Neural cell (in vitro differentiated cells): ENCODE measurements around the gene OSGEPL1. TPM values are rescaled to one million over a fixed set of nuclear protein-coding genes. Genes with fewer than 3 reads are reported as not detected.

Experiments
- H2AFZ ChIP-seq: fragments of 200-600, 300-800 bp; sonication (generic), shearing (Covaris generic); 2 replicates; pipeline ENCODE4 v1.6.0; 2014; ENCODE audit warnings: low read depth, mild to moderate bottlenecking, antibody characterized with exemption, low read length, moderate library complexity
- H3F3A ChIP-seq: fragments of 200-600 bp; shearing (Covaris generic); 2 replicates; pipeline ENCODE4 v1.6.1; 2016; ENCODE audit warnings: mild to moderate bottlenecking, moderate library complexity, mixed read lengths, antibody characterized with exemption, low read length; ENCODE audit not compliant: insufficient read depth, poor library complexity, severe bottlenecking
- H3K27ac ChIP-seq: fragments of 200-600, 300-800 bp; sonication (generic), shearing (Covaris generic); 2 replicates; pipeline ENCODE4 v1.5.1; 2014; ENCODE audit warnings: mild to moderate bottlenecking, low read length, moderate library complexity
- H3K27me3 ChIP-seq: fragments of 300-800, 200-600 bp; sonication (generic), shearing (Covaris generic); 2 replicates; pipeline ENCODE4 v1.6.0; 2014; ENCODE audit warnings: mild to moderate bottlenecking, low read depth, low read length, moderate library complexity; ENCODE audit not compliant: insufficient read depth
- H3K36me3 ChIP-seq: fragments of 300-800, 200-600 bp; sonication (generic), shearing (Covaris generic); 2 replicates; pipeline ENCODE4 v1.5.1; 2014; ENCODE audit warnings: mild to moderate bottlenecking, antibody characterized with exemption, low read length, moderate library complexity; ENCODE audit not compliant: insufficient read depth
- H3K4me2 ChIP-seq: fragments of 300-800, 200-600 bp; sonication (generic), shearing (Covaris generic); 2 replicates; pipeline ENCODE4 v1.6.0; 2014; ENCODE audit warnings: mild to moderate bottlenecking, low read length
- H3K4me3 ChIP-seq: fragments of 300-800, 200-600 bp; sonication (generic), shearing (Covaris generic); 2 replicates; pipeline ENCODE4 v1.5.1; 2014; ENCODE audit warnings: mild to moderate bottlenecking, low read length, moderate library complexity
- H3K79me2 ChIP-seq: fragments of 200-600 bp; shearing (Covaris generic); replicated peaks from 2 replicates; pipeline ENCODE4 v1.6.0; 2014; ENCODE audit warnings: mild to moderate bottlenecking, low read length, moderate library complexity; ENCODE audit not compliant: insufficient read depth
- H3K9ac ChIP-seq: fragments of 300-800, 200-600 bp; sonication (generic), shearing (Covaris generic); 2 replicates; pipeline ENCODE4 v1.6.1; 2016; ENCODE audit warnings: mild to moderate bottlenecking, low read length, mixed read lengths
- H3K9me2 ChIP-seq: fragments of 200-600 bp; shearing (Covaris generic); 2 replicates; pipeline ENCODE4 v1.6.1; 2016; ENCODE audit warnings: mild to moderate bottlenecking, low read length, mixed read lengths; ENCODE audit not compliant: insufficient read depth
- H3K9me3 ChIP-seq: fragments of 200-600, 300-800 bp; sonication (generic), shearing (Covaris generic); 2 replicates; pipeline ENCODE4 v1.6.1; 2016; ENCODE audit warnings: mild to moderate bottlenecking, mixed run types, low read length, moderate library complexity, mixed read lengths
- H4K20me1 ChIP-seq: fragments of 200-600 bp; shearing (Covaris generic); 2 replicates; pipeline ENCODE4 v1.6.1; 2016; ENCODE audit warnings: mild to moderate bottlenecking, mixed run types; ENCODE audit not compliant: insufficient read depth
- CTCF ChIP-seq: fragments of 450-650 bp; IDR thresholded peaks from 2 replicates; pipeline ENCODE4 v1.5.1; 2014; ENCODE audit warnings: antibody characterized with exemption, mild to moderate bottlenecking, moderate library complexity; ENCODE audit not compliant: poor library complexity, severe bottlenecking
- EP300 ChIP-seq: fragments of 450-650 bp; conservative IDR thresholded peaks from 2 replicates; pipeline ENCODE4 v1.6.1; 2014; ENCODE audit warnings: antibody characterized with exemption, mild to moderate bottlenecking, moderate library complexity; ENCODE audit not compliant: poor library complexity, severe bottlenecking
- EZH2 ChIP-seq: fragments of 200-600, 300-800 bp; shearing (Covaris generic), sonication (generic); IDR thresholded peaks from 2 replicates; pipeline ENCODE4 v1.6.1; 2014; ENCODE audit warnings: antibody characterized with exemption, low read length, borderline replicate concordance, mild to moderate bottlenecking; ENCODE audit not compliant: insufficient read depth, poor library complexity, severe bottlenecking
- MXI1 ChIP-seq: fragments of 450-650 bp; conservative IDR thresholded peaks from 2 replicates; pipeline ENCODE4 v1.6.1; 2014; ENCODE audit warnings: antibody characterized with exemption, mild to moderate bottlenecking; ENCODE audit not compliant: poor library complexity, severe bottlenecking
- RAD21 ChIP-seq: fragments of 450-650 bp; conservative IDR thresholded peaks from 2 replicates; pipeline ENCODE4 v1.6.1; 2014; ENCODE audit warnings: antibody characterized with exemption, mild to moderate bottlenecking, moderate library complexity
- REST ChIP-seq: IDR thresholded peaks from 2 replicates; pipeline ENCODE4 v1.6.1; 2012; ENCODE audit warnings: borderline replicate concordance
- SMC3 ChIP-seq: fragments of 450-650 bp; conservative IDR thresholded peaks from 2 replicates; pipeline ENCODE4 v1.6.1; 2014; ENCODE audit warnings: antibody characterized with exemption, mild to moderate bottlenecking, moderate library complexity; ENCODE audit not compliant: poor library complexity
- TAF1 ChIP-seq: IDR thresholded peaks from 2 replicates; pipeline ENCODE4 v1.6.1; 2012; ENCODE audit warnings: low read depth
- polyA plus RNA-seq: library from polyadenylated mRNA; depleted of rRNA; stranded (reverse); fragments of >200 nt; gene quantifications from 2 replicates; pipeline ENCODE4 v1.2.3, GENCODE V29; 2014

OSGEPL1 gene
- polyA plus RNA-seq, 1 donor from 2014 or later, result 23.6 TPM

GRCh38 chr2:189802396-189802912 is 39.9 kb upstream of the OSGEPL1 start:
- H3K9ac ChIP-seq, result no peak overlapping the region
- no peak overlapping the region for H2AFZ ChIP-seq

GRCh38 chr2:189799531-189799930 is 36.9 kb upstream of the OSGEPL1 start:
- Histone ChIP-seq H3K79me2 (peaks cover 6% of the 10 kb centered on the region), H4K20me1 (no peaks in the 10 kb centered on the region), H3K27me3 (no peaks in the 10 kb centered on the region), H3K36me3 (peaks cover 5% of the 10 kb centered on the region), H3K27ac (no peak overlapping the region), H3K4me3 (no peak overlapping the region), H3K4me2 (no peak overlapping the region), H2AFZ (no peak overlapping the region), H3K9me3 (no peaks in the 10 kb centered on the region), H3F3A (no peaks in the 10 kb centered on the region), H3K9ac (no peak overlapping the region), H3K9me2 (no peaks in the 10 kb centered on the region)
- TF ChIP-seq EP300 (no peak), SMC3 (no peak), REST (no peak)

More at GRCh38 chr2:189802396-189802912, 39.9 kb upstream of the OSGEPL1 start:
- no peak overlapping the region for H3K4me3 ChIP-seq
- peaks cover 5% of the 10 kb centered on the region for H3K36me3 ChIP-seq
- TF ChIP-seq SMC3 (no peak), MXI1 (no peak), EZH2 (no peak), TAF1 (no peak), CTCF (no peak), REST (no peak), RAD21 (no peak)
- H4K20me1 ChIP-seq, result no peaks in the 10 kb centered on the region
- H3K4me2 ChIP-seq, result no peak overlapping the region
- no peak overlapping the region for H3K27ac ChIP-seq
- no peaks in the 10 kb centered on the region for H3F3A ChIP-seq
- H3K79me2 ChIP-seq, result peaks cover 6% of the 10 kb centered on the region
- H3K9me2 ChIP-seq, result no peaks in the 10 kb centered on the region
- H3K27me3 ChIP-seq, result no peaks in the 10 kb centered on the region
- H3K9me3 ChIP-seq, result no peaks in the 10 kb centered on the region
